ENCODE measurements around the gene IPO5. TPM values are rescaled to one million over a fixed set of nuclear protein-coding genes. Genes with fewer than 3 reads are reported as not detected.

IPO5 gene
- total and polyA plus RNA-seq, 2 donors from 2014 or later: 32.2 to 92.0 TPM

Other genes with a start within 250 kb of the IPO5 start
- gene FARP1, start 189.4 kb downstream of the IPO5 start, total RNA-seq: 229 TPM
- 123 TPM for gene FARP1, start 189.4 kb downstream of the IPO5 start, polyA plus RNA-seq (ENCODE audit: insufficient read depth, low read depth, low replicate concordance)
- not detected for gene RNF113B, start 223.6 kb downstream of the IPO5 start, total RNA-seq
- gene RNF113B, start 223.6 kb downstream of the IPO5 start, polyA plus RNA-seq (ENCODE audit: insufficient read depth, low read depth, low replicate concordance): not detected